A673 (cell line): ENCODE results near the gene RINT1.

ENCODE experiments used
- EZH2 ChIP-seq: fragments of 200-600 bp; sonication (generic); IDR thresholded peaks from 2 replicates; pipeline ENCODE4 v1.6.1; 2017; ENCODE audit warnings: borderline replicate concordance, low read depth, mild to moderate bottlenecking, mixed read lengths, antibody characterized with exemption, low read length; ENCODE audit not compliant: poor library complexity, severe bottlenecking
- TF ChIP-seq, protein P1 (sequence below): fragments of 300-800, 200-600 bp; sonication (generic); conservative IDR thresholded peaks from 2 replicates; pipeline ENCODE4 v1.5.1; 2017; ENCODE audit warnings: low read depth, mild to moderate bottlenecking, antibody characterized with exemption, low read length, moderate library complexity, mixed read lengths

DNA sequence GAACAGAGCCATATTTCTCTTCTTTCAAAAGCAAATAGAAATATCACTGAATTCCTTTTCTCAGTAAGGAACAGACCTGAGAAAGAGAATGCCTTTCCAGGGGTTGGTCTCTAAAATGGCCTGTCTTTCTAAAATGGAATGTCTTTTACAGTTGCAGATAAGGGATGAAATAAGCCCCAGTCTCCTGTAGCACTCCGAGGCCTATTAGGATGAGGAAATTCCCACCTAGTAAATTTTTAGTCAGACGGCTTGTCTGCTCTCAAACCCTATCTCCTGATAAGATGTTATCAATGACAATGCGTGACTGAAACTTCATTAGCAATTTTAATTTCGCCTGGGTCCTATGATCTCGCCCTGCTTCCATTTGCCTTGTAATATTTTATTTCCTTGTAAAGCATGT, 52.2 kb downstream of the RINT1 start:
- no peak for TF ChIP-seq EZH2
- TF ChIP-seq, protein P1, sequence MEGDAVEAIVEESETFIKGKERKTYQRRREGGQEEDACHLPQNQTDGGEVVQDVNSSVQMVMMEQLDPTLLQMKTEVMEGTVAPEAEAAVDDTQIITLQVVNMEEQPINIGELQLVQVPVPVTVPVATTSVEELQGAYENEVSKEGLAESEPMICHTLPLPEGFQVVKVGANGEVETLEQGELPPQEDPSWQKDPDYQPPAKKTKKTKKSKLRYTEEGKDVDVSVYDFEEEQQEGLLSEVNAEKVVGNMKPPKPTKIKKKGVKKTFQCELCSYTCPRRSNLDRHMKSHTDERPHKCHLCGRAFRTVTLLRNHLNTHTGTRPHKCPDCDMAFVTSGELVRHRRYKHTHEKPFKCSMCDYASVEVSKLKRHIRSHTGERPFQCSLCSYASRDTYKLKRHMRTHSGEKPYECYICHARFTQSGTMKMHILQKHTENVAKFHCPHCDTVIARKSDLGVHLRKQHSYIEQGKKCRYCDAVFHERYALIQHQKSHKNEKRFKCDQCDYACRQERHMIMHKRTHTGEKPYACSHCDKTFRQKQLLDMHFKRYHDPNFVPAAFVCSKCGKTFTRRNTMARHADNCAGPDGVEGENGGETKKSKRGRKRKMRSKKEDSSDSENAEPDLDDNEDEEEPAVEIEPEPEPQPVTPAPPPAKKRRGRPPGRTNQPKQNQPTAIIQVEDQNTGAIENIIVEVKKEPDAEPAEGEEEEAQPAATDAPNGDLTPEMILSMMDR: no peak
